EH (cell line): Measurements from ENCODE around the gene SHISAL2B.
A peak's percentile ranks its signal among the peaks of the same experiment; 100 is the strongest.
"Not testable (repeated sequence)": the region's sequence is repeated elsewhere in the genome, so short reads cannot be mapped to it uniquely, and the experiment has no call there.

ENCODE experiments used
- DNase-seq: peaks from one replicate; pipeline ENCODE4 v3.0.0-alpha.2; 2015; ENCODE audit warnings: low read depth

Gene SHISAL2B

GRCh38 chr5:64690417-64691151 lies at the start of gene SHISAL2B:
Gene SHISAL2B (plus strand): TSS chr5:64690503. CDS start chr5:64690624, 121 bp downstream.
- peak; percentile 21 for DNase-seq

- no peak for DNase-seq
Measured at GRCh38 chr5:64644831-64645230, 45.5 kb upstream of the SHISAL2B start.

DNA sequence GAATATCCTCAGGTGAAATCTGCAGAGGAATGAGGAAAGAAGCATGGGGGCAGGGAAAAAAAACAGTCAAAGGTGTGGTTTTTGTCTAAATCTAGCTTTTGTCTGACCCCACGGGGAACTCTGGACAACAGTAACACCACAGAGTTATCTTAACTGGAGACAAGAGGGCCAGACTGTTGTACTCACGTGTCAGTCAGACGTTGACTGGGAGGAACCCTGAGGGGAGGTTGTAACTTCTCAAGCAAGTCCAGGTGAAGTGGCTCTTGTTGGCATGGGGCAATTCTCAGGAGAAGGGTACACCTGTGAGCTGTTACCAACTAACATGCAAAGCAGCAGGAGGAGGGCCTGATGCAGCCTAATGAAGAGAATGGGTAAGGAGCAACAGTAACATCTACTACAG lies 44.1 kb upstream of the SHISAL2B start:
- DNase-seq, result no peak

GRCh38 chr5:64649512-64649911 lies 40.8 kb upstream of the SHISAL2B start:
- no peak for DNase-seq

DNA sequence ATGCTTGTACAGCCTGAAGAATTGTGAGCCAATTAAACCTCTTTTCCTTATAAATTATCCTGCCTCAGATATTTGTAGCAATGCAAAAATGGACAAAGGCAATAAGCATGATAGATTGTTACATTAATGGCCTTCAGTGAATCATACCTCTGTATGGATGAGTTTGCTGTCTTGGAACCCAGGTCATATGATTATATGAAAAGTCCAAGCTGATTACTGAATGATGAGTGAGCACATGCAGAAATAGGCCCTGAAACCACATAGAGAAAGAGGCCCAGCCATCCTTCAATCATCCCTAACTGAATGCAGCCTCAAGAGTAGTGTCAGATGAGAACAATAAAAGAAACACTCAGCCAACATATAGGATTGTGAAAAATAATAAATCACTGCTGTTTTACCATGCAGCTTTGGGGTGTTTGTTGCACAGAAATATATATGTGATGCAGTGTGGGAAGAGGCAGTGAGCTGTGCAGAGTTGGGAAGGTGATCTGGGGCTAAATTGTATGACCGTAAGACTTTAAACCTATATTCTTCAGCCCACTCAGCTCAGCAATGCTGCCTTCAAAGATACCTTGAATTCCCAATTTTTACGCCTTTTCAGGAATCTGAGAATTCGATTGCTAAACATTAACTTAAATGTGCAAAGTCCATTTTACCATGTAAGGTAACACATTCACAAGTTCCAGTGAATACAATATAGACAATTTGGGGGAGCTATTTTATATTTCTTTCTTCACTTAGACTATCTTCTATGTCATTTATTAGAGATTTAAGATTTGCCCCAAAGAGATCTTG lies 36.3 kb upstream of the SHISAL2B start:
- no peak for DNase-seq

DNA sequence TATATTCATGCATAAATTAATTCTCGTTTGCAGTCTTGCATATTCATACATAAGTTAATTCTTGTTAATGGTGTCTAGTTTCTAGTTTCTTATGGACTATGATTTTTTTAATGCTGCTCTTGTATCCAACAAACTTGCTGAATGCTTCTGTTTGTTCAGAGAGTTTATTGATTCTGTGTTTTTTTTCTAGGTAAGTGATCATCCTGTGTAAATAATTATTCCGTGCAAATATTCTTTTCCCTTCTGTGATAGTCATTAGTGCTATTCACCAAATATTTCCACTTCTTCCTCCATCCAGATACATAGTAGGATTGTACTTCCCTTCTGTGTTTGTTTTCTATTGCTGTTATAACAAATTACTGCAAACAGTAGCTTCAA lies 35.8 kb upstream of the SHISAL2B start:
- no peak for DNase-seq

DNA sequence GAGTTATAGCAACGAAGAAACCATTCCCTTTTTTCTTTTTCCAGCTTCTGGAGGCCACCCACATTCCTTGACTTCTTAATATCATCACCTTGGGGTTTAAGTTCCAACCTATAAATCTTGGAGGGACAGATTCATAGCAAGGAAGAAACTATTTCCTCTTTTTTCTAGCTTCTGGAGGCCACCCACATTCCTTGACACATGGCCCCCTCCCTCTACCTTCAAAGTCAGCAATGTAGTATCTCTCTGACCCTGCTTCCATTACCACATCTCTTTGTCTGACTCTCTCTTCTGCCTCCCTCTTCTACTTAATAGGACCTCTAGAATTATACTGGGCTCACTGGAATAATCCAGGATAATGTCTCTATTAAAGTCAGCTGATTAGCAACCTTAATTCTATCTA lies 34.7 kb upstream of the SHISAL2B start:
- DNase-seq, result no peak

GRCh38 chr5:64659289-64659688 lies 31.0 kb upstream of the SHISAL2B start:
- DNase-seq, result no peak

- peak; percentile 54 for DNase-seq
Measured at GRCh38 chr5:64663181-64663580, 27.1 kb upstream of the SHISAL2B start.

GRCh38 chr5:64665243-64665642 lies 25.1 kb upstream of the SHISAL2B start:
- no peak for DNase-seq

DNA sequence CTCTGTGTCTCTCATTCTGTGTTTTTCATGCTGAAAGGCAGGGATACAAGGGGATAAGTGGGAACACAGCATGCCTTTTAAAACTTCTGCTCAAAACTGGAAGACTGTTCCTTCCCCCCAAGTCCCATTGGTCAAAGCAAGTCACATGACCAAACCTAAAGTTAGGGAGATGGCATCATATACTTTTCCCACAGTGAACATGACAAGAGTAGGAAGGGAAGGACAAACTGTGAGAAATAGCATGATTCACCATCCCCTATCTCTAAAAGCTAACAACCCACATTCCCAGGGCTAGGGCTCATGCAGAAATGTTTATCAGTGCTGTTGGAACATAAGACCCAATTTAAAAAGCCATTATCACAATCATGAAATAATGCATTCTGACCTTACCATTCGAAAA lies 24.2 kb upstream of the SHISAL2B start:
- peak; percentile 65 for DNase-seq

DNA sequence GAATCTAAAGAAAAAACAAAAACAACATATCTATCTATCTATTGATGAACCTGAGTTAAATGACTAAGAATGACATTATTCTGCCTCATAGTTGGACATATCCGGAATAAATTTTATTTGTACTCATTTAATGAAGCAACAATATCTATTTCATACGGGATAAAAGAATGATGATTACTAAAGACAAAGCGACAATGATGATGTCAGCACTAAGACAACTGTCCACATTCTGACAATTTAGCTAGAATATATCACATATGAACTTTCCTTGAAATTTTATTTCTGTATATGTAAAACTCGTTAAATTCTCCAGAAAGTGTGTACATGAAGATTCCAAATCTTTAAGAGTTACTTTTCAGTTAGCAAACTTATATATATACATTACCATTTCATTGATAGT lies 23.2 kb upstream of the SHISAL2B start:
- DNase-seq, result no peak

- no peak for DNase-seq
Measured at GRCh38 chr5:64670277-64670676, 20.0 kb upstream of the SHISAL2B start.

DNA sequence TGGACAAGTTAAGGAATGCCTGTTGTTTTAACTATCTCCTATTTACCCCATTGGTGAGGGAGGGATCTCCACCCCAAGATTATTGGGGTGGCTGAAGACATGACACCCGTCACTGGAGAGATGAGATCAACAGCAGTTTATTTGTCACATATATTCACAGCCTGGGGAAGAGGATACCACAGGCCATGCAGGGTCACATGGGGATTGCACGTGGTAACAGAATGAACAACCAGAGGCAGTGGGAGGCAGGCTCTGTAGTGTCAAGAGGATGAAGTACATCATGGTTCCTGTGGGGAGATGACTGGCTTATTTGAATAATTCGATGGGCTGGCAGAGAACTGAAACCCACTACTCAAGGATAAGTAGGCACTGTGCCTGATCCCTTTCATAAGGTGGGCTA lies 18.6 kb upstream of the SHISAL2B start:
- no peak for DNase-seq

- no peak for DNase-seq
Measured at GRCh38 chr5:64678374-64678773, 11.9 kb upstream of the SHISAL2B start.

GRCh38 chr5:64680289-64680688 lies 10.0 kb upstream of the SHISAL2B start:
- peak; percentile 24 for DNase-seq

GRCh38 chr5:64682608-64683007 lies 7.7 kb upstream of the SHISAL2B start:
- DNase-seq, result no peak

DNA sequence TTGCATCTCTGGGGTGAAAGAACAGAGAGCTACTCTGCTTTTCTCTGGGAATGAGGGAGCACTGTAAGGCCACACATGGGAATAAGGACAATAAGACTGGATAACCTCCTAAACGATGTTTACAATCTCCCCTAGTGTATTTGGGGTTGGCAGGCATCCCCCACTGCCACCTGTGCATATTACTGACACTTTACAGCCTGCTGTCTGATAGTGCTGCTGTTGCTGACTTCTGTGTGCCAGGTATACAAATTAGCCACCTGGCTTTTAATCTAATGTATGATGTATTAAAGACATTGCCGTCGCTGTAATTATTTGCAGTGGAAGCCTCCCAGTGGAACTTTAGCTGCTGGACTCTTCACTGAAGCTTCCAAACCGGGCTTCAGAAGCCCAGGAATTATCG lies 4.4 kb upstream of the SHISAL2B start:
- no peak for DNase-seq

DNA sequence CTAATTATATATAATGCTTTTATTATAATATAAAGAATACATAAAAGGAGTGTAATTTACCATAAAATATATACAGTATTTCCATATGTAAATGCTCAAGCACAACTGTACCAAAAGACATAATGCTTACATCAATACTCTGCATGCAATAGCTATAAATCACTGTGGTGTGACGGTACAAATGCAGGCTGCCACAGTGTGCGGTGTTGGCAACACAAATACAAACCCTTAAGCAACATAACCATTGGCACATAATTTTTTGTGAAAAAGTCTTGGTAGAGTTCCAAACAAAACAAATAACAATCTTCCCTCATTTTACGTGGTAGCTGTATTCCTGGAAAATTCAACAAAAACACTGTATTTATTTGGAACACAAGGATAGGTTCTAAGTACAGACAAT lies 1.9 kb upstream of the SHISAL2B start:
- no peak for DNase-seq

DNA sequence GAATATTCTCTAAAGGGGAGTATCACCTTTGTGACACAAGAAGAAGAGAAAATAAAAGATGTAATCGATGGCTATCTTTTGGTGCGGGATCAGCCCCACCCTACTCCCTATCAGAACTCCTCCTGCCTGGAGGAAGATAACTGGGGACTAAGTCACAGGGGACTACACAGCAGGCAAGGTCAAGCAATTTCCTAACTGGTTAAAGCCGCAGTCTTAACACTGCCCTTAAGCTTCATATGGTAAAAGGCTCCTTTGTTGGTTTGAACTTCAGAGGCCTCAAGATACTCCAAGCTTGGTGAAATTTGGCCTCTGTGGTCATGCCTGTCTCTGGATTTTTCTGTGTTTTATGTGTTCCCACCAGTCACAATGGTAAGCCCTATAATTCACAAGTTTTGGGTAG lies 1.3 kb upstream of the SHISAL2B start:
- DNase-seq, result no peak

GRCh38 chr5:64690104-64690416 lies 243 bp upstream of the SHISAL2B start:
- no peak for DNase-seq

DNA sequence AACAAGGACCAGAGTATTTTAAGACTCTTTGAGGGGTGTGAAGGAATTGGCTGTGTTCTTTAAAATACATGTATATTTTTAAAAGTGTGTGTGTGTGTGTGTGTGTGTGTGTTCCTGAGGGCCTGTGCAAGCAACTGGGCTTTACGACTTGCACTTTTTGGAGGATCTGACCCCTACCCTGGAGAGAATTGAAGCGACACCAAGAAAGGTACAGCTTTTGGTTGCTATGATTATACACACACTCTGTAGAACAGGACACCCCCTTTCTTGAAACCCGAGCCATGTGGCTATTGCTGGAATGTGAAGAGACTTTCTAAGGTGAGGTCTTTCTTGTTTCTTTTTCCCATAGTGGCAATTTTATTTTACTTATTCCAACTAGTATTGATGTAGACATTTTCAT lies 988 bp downstream of the SHISAL2B start:
- no peak for DNase-seq

GRCh38 chr5:64693636-64694035 lies 3.3 kb downstream of the SHISAL2B start:
- peak; percentile 21 for DNase-seq

DNA sequence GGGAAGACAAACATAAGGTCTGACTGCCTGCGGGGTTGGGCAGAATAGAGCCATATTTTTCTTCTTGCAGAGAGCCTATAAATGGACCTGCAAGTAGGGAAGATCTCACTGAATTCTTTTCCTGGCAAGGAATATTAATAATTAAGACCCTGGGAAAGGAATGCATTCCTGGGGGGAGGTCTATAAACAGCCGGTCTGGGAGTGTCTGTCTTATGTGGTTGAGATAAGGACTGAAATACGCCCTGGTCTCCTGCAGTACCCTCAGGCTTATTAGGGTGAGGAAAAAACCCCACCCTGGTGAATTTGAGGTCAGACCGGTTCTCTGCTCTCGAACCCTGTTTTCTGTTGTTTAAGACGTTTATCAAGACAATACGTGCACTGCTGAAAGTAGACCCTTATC lies 6.1 kb downstream of the SHISAL2B start:
- DNase-seq, result not testable (repeated sequence)
